GM19324 (cell line): ENCODE data around the gene IFFO2.
A peak's percentile ranks its signal among the peaks of the same experiment; 100 is the strongest.

Experiments used
- ATAC-seq: cut with Tn5 transposase; IDR thresholded peaks from one replicate; pipeline ENCODE4 v1.9.1; 2021; ENCODE audit warnings: mild to moderate bottlenecking, moderate library complexity; ENCODE audit not compliant: unreplicated experiment, low FRiP score

Gene IFFO2

DNA sequence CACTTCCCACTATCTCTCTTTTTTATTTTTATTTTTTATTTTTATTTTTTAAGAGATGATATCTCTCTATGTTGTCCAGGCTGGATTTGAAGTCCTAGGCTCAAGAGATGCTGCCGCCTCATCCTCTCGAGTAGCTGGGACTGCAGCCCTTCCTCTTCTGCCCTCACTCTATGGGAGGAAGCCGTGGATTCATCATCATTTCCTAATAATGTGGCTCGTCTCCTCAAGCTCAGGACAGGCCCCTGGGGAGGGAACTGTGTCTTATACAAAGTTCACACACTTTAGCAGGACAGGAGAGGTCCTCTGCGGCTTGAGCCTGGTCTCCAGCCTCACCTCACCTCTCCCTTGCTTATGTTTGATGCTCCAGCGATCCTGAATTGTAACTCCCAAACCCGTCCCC lies 16.5 kb upstream of the IFFO2 start:
- no peak for ATAC-seq

DNA sequence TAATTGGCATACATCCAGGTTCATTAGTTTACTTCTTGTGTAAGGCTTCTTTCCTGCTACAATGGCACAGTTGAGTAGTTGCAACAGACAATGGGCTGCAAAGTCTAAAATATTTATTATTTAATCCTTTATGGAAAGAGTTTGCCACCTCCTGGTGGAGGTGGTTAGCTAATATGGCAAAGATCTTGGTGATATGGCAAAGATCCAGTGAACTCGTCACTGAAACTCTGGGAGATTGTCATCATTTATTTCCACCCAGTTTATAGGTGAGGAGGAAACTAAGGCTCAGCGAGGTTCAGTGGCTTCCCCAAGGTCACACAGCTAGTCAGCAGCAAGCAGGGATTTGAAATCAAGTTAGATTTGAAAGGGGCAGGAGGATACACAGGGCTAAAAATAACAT lies 16.1 kb upstream of the IFFO2 start:
- ATAC-seq = no peak

DNA sequence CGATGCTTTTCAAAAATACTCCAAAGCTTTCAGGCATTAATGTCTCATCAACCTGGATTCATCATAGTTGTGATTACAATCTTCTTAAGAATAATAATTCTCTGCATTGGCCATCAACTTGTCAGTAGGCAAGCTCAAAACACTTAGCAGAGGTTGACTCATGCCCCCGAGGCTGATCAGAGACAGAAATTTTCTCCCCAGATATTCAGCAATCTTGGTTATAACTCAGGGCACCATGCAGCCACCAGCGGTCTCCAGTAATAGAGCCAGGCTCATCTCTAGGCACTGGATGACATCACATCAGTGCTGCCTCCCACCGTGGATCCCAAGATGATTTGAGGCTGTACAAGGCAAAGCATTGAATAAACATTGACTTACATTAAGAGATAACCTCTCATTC lies 14.3 kb upstream of the IFFO2 start:
- ATAC-seq = no peak

DNA sequence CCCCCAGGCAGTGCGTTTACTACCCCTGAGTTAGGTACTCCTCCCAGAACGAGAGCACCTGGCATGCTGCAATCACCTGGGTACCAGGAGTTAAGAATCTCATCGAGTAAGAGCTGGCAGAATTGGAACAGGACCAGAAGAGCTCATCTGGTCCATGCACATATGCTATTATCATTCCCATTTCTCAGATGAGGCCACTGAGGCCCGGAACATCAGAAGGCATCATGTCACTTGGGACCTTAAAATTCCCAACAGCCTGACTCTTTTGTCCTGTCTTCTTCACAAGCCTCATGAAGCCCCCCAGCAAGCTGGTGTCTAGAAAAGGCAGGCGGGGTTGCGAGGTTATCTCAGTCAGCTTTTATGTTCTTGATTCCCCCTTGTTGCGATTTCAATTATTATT lies 13.9 kb upstream of the IFFO2 start:
- ATAC-seq = no peak

DNA sequence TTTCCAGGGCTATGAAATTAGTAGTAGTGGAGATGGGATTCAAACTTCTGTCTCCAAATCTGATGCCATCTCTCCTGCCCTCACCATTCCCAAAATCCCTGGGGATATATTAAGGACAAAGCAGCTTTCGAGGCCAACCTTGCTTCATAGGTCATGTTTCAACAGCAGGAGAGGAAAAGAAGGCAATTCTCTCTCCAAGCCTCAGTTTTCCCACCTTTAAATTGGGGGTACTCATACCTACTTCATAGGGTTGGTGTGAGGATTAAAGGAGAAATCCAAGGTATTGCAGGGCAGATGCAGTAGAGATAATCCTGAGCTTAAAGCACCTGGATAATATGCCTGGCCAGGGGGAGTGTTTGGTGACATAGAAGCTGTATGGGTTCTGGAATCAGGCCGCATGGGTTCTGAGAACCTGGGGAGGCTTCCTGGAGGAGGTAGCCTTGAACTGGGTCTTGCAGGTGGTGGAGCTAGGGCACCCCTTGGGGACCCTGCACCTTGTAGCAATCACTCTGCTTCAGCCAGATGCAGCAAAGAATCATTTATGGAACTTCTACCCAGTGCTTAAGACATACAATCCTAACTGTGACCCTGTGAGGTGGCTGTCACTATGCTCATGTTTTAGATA lies 10.7 kb upstream of the IFFO2 start:
- no peak for ATAC-seq

DNA sequence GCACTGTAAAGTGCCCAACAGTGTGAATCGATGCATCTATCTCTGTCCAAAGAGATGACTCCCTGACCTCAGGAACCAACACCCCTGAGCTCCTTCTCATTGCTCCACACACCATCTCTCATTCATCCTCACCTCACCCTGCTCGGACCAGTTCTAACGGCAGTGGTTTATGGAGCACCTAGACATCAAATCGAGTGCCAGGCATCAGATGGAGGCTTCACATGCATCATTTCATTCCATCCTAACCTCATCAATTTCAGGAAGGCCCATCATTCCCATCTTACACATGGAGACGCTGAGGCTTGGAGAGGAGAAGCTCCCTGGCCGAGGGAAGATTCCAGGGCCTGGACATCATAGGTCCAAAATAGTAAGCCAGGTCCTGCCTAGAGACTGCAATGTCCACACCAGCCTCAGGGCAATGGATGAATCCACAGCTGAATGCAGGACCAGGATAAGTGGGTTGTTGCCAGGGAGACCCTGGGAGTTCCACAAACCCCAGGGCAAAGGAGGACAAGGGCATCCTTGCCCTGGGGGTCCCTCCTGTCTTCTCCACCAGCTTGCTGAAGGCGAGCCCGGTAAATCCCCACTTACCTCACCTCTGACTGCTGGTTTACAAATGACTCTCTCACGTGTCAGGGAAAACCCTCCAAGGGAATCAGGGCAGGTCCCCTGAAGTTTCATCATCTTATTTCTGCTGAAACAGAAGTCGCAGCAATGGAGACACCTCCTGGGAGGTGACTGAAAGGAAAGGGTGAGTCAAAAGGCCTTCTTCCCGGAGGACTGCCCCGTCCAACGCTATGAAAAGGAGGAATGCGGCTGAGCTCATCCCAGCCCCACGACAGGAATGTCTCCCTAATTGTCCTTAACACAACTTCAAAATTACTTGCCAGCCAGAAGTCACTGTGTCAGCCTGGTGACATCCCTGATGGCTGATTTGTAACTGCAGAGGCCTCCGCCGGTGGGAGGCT lies 9.0 kb upstream of the IFFO2 start:
- ATAC-seq = no peak

DNA sequence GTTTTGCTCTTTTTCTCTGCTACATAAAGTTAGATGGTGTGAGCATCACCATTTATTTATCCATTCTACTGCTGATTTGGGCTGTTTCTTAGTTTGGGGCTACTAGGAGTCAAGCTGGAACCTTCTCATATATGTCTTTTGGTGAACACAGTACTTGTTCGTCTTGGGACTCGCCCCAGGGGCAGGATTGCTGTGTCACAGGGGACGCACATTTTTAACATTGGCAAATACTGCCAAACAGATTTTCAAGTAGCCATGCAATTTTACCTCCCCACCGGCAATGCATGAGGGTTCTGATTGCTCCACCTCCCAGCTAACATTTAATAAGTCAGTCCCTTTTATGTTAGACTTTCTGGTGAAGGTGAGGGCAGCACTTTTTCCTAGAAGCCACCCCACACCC lies 7.5 kb upstream of the IFFO2 start:
- ATAC-seq = no peak

DNA sequence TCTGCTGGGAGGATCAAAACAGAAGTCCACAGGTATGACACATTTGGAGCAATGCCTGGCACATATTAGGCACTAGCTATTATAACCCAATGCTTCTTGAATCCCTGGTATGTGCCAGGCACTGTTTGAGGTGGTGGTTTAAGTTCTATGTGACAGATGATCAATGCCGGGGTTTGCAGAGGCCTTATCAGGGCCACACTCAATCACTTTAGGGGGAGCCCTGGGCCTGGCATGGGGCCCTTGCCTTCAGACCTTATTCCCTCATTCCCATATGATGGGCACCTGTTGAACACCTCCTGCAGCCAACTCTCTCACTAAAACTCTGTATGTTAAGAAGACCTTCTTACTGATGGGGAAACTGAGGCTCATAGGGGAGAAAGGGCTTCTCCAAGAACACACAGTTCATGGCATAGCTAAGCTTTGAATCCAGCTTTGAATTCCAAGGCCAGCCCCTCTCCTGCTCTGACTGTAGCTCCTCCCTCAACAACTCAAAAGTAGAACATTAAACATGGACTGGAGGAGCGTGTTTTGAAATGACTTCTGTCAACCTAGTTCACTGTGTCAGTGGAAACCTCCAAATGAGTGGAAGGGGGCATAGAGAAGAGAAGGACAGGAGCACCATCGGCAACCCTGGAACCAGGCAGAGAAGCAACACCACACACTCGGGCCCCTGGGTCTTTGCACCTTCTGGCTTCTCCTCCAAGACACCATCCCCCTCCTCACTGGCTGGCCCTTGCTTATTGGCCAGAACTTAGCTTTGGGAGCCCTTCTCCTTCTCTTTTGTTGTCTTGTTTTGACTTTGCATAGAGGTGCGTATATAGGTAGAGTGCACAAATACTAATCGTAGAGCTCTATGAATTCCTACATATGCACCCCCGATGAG lies 6.6 kb upstream of the IFFO2 start:
- ATAC-seq = no peak

DNA sequence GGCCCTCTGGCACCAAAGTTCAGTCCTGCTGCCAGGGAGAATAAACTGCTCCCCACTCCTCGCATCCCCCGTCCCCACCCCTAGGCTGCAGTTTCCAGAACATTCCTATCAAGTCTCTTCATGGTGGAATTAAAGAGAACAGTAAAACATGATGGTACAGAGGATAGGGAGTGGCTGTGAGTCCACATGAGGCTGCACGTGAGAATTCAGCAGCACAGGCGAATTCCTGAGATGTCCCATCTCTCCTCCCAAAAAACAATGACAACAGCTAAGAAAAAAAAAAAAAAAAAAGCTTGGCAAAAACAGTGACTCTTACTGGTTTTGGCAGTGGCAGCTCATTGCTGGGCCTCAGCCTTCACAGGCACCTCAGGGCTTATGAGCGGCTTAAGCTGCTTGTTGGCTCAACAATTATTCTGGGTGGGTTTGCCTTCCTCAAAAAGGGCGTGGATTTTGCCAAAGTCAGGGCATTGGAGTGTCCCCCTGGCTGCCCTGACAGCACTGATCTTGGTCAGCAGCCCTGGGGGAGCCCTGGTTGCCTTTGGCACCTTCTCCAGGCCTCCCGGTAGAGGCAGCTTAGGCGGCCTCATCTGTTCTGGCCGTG lies 5.7 kb upstream of the IFFO2 start:
- no peak for ATAC-seq

DNA sequence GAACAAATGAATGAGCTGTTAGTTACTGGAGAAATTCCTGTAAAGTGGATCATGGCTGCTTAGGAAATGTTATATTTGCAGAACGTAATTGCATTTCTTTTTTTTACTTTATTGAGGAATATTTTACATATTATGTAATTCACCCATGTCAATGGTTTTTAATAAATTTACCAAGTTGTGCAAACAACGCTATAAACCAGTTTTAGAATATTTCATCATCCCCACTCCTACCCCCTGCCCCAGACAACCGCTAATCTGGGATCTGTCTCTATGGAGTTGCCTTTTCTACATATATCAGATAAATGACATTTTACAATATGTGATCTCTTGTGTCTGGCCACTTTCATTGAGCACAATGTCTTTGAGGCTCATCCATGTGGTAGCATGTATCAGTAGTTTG lies 4.3 kb upstream of the IFFO2 start:
- ATAC-seq = no peak

DNA sequence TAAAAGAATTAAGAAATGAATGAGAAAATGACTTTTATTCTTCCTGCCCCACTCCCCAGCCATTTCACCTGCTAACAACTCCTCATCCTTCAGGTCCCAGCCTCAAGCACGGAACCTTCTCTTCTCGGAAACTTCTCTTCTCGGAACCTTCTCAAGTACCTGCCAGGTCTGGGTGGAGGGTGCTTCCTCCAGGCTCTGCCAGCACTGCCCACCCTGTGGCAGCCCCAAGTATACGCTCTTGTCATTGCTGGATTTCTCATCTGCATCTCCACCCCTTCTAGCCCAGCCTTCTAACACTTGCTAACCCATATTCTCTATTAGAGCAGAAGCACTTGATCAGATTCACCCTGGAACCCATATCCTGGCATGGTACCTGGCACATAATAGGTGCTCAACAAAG lies 3.9 kb upstream of the IFFO2 start:
- no peak for ATAC-seq

DNA sequence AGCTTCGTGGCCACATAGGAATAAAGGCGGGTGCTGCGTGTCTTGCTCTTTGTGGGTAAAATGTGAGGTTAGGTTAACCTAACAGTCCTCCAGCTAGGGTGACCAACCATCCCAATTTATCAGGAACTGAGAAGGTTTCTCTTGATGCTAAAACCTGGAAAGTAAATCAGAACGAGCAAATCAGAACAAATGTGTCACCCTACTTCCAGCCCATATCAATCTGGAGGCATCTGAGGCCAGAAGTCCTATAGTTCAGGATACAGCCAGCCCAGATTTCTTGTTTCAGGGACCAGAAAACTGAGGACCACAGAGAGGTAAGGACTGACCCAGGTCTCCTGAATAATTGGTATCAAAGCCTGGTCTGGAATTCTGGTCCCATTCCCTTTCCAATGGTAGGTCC lies 3.1 kb upstream of the IFFO2 start:
- no peak for ATAC-seq

DNA sequence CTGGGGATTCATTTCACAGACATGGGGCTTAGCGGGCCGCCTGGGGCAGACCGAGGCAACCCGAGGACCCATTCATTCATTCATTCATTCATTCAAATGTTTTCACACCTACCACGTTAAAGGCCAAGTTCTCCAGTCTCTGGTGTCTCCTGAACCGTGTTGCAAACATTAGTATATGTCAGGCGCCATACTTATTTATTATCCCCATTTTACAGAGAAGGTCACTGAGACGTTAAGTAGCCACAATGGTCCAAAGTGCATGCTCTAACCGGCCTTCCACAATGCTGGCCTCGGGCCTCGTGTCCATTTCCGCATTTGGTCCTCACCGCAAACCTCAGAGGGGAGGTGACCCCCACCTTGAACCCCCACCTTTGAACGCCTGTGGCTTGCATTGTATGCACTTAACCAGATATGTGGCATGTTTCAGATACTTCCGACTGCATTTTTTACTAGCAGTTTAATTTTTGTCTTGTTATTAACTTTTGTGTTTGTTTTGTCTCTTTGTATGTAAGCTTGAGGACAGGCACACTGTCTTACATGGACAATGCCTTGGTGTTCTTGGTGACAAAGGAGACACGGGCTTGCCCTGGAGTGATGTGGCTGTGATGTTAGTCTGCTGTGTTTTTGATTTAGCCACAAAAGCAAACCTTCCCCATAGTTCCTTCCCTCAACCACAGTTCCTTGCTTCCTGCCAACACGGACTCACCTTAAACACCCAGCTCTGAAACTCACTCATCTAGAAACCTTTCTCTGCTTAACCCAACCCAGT lies 1.2 kb upstream of the IFFO2 start:
- ATAC-seq = no peak

DNA sequence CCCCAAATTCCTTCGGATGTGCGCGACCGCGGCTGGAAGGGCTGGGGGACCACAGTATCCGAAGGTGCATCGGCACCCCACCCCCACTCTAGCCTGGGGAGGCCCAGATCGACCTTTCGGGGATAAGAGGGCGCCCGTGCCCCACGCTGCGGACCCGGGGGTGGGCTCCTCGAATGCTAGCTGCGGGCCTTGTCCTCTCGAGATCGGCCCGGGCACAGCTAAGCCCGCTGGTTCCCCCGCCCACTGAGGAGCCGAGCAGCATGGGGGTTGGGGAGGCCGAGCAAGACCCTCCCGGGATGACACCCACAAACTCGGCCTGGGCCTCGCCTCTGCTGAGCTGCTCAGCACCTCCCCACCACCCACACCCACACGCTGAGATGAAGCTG lies 653 bp upstream of the IFFO2 start:
- ATAC-seq = no peak

DNA sequence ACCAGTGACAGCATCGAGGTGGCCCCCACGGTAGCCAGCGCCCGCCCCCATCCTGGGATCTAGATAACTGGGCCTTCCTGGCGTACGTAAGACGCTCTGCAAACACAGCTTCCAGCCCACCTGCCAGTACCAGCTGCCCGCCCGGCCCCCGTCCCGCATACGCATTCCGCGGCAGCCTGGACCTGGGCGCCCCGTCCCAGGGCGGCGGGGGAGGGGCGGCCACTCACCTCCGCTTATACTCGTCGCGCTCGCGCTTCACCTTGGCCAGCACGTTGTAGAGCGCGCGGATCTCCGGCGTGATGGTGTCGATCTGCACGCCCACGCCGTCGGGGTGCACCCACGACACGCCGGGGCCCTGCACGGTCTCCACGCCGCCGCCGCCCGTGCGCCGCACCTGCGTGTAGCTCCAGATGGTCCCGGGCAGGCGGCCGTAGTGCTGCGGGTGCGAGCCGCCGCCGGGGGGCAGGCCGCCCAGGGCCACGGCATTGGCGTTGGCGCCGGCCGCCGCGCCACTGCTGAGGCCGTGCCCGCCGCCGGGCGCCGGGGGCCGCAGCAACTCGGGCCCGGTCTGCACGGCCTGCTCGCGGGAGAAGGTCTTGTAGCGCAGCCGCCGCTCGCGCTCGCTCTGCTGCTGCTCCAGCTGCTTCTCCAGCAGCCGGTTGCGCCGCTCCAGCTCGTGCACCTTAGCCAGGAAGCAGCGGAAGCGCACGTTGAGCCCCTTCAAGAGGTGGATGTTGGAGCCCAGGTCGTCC lies 859 bp downstream of the IFFO2 start:
- peak; percentile 14 for ATAC-seq

DNA sequence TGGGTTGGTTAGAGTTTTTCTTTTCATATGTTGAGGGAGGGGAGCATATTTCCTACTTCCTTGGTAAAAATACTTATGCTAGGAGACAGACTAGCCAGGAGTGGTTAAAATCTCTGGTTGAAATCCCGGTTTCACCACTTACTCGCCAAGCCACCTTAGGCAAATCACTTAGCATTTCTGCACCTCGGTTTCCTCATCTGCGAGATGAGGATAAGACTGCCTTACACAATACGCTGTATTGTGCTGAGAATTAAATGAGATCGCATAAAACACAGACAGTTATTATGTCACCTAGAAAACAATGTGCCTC lies 1.4 kb downstream of the IFFO2 start:
- ATAC-seq = no peak

DNA sequence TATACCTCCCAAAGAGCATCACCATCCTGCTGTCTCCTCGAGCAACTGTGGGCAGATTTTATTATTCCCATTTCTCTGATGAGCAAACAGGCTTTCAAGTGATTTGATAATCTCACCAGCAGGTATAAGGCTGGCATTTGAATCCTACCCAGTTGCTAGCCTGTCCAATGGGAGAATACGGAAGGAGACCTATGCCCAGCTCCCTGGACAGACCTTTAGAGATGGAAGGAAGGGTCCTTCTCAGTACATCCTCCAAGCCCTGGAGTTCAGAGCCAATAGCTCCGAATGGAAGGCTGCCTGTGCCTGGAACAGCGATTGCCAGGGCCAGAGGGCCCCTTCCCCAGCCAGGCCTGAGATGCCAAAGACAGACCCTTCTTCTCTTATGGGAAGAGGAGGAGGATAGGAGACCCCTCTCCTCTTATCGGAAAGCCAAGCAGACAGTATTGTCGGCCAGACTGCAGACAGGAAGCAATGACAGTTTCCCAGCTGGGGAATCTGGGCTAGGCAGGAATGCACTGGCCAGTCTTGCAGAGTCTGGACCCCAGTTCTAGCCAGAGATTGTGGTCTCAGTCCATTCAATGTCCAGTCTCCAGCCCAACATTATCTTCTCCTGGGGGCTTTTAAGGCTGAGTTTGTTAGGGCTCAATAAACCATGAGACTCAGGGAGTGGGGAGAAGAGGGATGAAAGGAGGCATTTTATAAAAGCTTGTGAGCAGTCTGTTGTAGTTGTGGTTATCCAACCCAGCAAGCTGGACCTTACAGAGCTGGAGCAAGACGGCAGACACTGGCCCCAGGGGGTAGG lies 2.0 kb downstream of the IFFO2 start:
- no peak for ATAC-seq

DNA sequence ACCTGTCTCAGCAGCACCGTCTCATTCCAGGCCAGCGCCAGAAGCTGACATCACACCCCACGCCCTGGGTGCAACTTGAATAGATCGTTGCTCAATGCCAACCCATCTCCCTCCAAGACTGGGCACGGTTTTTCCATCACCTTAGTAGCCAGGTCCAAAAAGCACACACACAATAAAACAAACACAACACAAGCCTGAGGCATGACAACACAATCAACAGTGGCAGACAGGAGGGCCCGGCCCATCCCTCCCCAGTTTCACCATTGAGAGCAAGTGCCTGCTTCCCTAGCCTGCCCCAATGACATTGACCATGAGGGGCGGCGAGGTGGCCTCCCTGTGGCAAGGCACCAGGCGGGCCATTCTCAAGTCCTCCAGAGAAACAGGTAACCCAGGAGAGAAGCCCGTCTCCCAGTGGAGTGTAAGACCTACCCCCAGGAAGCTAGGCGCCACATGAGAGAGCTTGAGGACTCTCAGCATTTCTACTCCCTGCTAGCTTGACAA lies 2.7 kb downstream of the IFFO2 start:
- no peak for ATAC-seq
